HepG2 (cell line): ENCODE data around the gene VARS2. TPM values are rescaled to one million over a fixed set of nuclear protein-coding genes. Genes with fewer than 3 reads are reported as not detected.

Experiments used
- ARHGAP35 ChIP-seq: sonication (generic); formaldehyde crosslinking; IDR thresholded peaks from 2 replicates; pipeline ENCODE4 v1.9.0; 2022; ENCODE audit warnings: mild to moderate bottlenecking, inconsistent platforms, moderate library complexity, missing genetic modification reagents, borderline replicate concordance
- CHD4 ChIP-seq: fragments of 200-600 bp; sonication (generic); IDR thresholded peaks from 2 replicates; pipeline ENCODE4 v1.7.0; 2017; ENCODE audit warnings: mild to moderate bottlenecking, low read length, borderline replicate concordance
- FOXA3 ChIP-seq: IDR thresholded peaks from 2 replicates; pipeline ENCODE4 v1.6.1; 2016; ENCODE audit warnings: missing genetic modification reagents, missing compliant biosample characterization
- MAFG ChIP-seq: sonication (generic); formaldehyde crosslinking; IDR thresholded peaks from 2 replicates; pipeline ENCODE4 v1.5.1; 2020; ENCODE audit warnings: mild to moderate bottlenecking, missing genetic modification reagents
- MATR3 ChIP-seq: sonication (generic); formaldehyde crosslinking; IDR thresholded peaks from 2 replicates; pipeline ENCODE4 v1.4.0; 2020; ENCODE audit warnings: missing genetic modification reagents
- REST ChIP-seq, 2 experiments: IDR thresholded peaks; 2 replicates each; pipeline ENCODE4 v1.6.1; 2011 to 2012; ENCODE audit warnings: low read length in 2 of 2, borderline replicate concordance in 1 of 2, low read depth in 1 of 2, mild to moderate bottlenecking in 1 of 2, moderate library complexity in 1 of 2
- TAF1 ChIP-seq: sonication (generic); formaldehyde crosslinking; IDR thresholded peaks from 2 replicates; pipeline ENCODE4 v1.4.0; 2020; ENCODE audit warnings: missing genetic modification reagents
- UBTF ChIP-seq: sonication (generic); formaldehyde crosslinking; IDR thresholded peaks from 2 replicates; pipeline ENCODE4 v1.4.0; 2020; ENCODE audit warnings: mild to moderate bottlenecking, missing genetic modification reagents
- USF2 ChIP-seq, 2 experiments: sonication (generic) in 1 of 2; formaldehyde crosslinking in 1 of 2; IDR thresholded peaks; 2 replicates each; pipeline versions ENCODE4 v1.5.1 to v1.6.1; 2011 to 2020; ENCODE audit warnings: borderline replicate concordance in 1 of 2, low read depth in 1 of 2, low read length in 1 of 2, mild to moderate bottlenecking in 1 of 2, missing genetic modification reagents in 1 of 2, moderate library complexity in 1 of 2
- ZBTB20 ChIP-seq: sonication (generic); formaldehyde crosslinking; IDR thresholded peaks from 2 replicates; pipeline ENCODE4 v1.8.1; 2023; ENCODE audit warnings: missing genetic modification reagents, low read depth, mild to moderate bottlenecking, borderline replicate concordance
- ZFP36L1 ChIP-seq: sonication (generic); formaldehyde crosslinking; IDR thresholded peaks from 2 replicates; pipeline ENCODE4 v1.8.0; 2022; ENCODE audit warnings: mild to moderate bottlenecking, missing genetic modification reagents, moderate library complexity
- ZFP37 ChIP-seq: sonication (generic); formaldehyde crosslinking; IDR thresholded peaks from 2 replicates; pipeline ENCODE4 v1.4.0; 2020; ENCODE audit warnings: missing genetic modification reagents, borderline replicate concordance
- ZIK1 ChIP-seq: sonication (generic); formaldehyde crosslinking; IDR thresholded peaks from 2 replicates; pipeline ENCODE4 v1.5.0; 2020; ENCODE audit warnings: mild to moderate bottlenecking, low read depth, missing genetic modification reagents, borderline replicate concordance
- ZKSCAN5 ChIP-seq: sonication (generic); formaldehyde crosslinking; IDR thresholded peaks from 2 replicates; pipeline ENCODE4 v1.5.1; 2020; ENCODE audit warnings: mild to moderate bottlenecking, missing genetic modification reagents
- ZNF503 ChIP-seq: sonication (generic); formaldehyde crosslinking; IDR thresholded peaks from 2 replicates; pipeline ENCODE4 v1.4.0; 2020; ENCODE audit warnings: missing genetic modification reagents
- ZNF576 ChIP-seq: sonication (generic); formaldehyde crosslinking; IDR thresholded peaks from 2 replicates; pipeline ENCODE4 v1.4.0; 2020; ENCODE audit warnings: mild to moderate bottlenecking, missing genetic modification reagents
- ZNF598 ChIP-seq: sonication (generic); formaldehyde crosslinking; IDR thresholded peaks from 2 replicates; pipeline ENCODE4 v1.5.1; 2020; ENCODE audit warnings: mild to moderate bottlenecking, missing genetic modification reagents, borderline replicate concordance
- polyA plus RNA-seq, 8 experiments: library from polyadenylated mRNA; depleted of rRNA in 3 of 8; stranded (reverse) in 7 of 8; unstranded in 1 of 8; fragments of >200 nt; fragmentation: Illumina TruSeq in 4 of 8; extraction: Trizol in 4 of 8; gene quantifications; 2 replicates each; pipeline versions ENCODE4 v1.2.1 to v1.2.3, GENCODE V29; 2011 to 2016; ENCODE audit warnings: low read depth in 4 of 8, missing spikeins in 1 of 8, mixed read lengths in 1 of 8; ENCODE audit not compliant: insufficient read depth in 1 of 8
- total RNA-seq, 5 experiments: library from RNA; depleted of rRNA; stranded (reverse); fragments of >200 nt; fragmentation: Illumina TruSeq; extraction: Trizol; gene quantifications; 2 replicates each; pipeline ENCODE4 v1.2.3, GENCODE V29; 2016; ENCODE audit warnings: low read depth in 1 of 5

Gene VARS2
- total and polyA plus RNA-seq, 2 of the 13 experiments (the other 11 are each of a cell fraction or from before 2014, with no cell fraction given), result 61.8 to 71.8 TPM

GRCh38 chr6:30883685-30884520 lies 30.1 kb upstream of the VARS2 start, which contains the start of gene DDR1 (continued):
- TF ChIP-seq REST (IDR thresholded peaks at IDR 0.05; ENCODE audit: borderline replicate concordance in 1 of 2, low read depth in 1 of 2, low read length in 2 of 2) (no peak), ZNF576 (no peak), USF2 (IDR thresholded peaks at IDR 0.05; ENCODE audit: low read depth, low read length) (no peak), USF2 (CRISPR knock-in tag; IDR thresholded peaks at IDR 0.05; ENCODE audit: borderline replicate concordance) (no peak), ZBTB20 (CRISPR knock-in tag) (0 out of 2 replicates have a peak, but pooled peaks have one; percentile 27), ZFP36L1 (no peak), MAFG (no peak), TAF1 (peak; percentile 47; the same call in 1 of the 2 replicates), MATR3 (no peak), UBTF (CRISPR knock-in tag) (peak; percentile 71), ZIK1 (CRISPR knock-in tag) (no peak), ZFP37 (CRISPR knock-in tag) (no peak), ARHGAP35 (CRISPR knock-in tag) (no peak; the same call in 1 of the 2 replicates), ZNF503 (CRISPR knock-in tag) (no peak), ZKSCAN5 (CRISPR knock-in tag) (no peak), FOXA3 (CRISPR knock-in tag) (no peak), CHD4 (no peak), ZNF598 (CRISPR knock-in tag) (no peak)
